HCT116 (cell line): ENCODE results near the gene SUSD4. TPM values are rescaled to one million over a fixed set of nuclear protein-coding genes. Genes with fewer than 3 reads are reported as not detected.

Experiments used
- ATAC-seq: fragments of 200-7000 bp; cut with Tn5 transposase; 2 replicates; pipeline ENCODE4 v1.9.1; 2020; ENCODE audit warnings: mild to moderate bottlenecking, moderate library complexity
- BruUV-seq: library from RNA; stranded (reverse); fragments of 400-500 nt; replicated peaks from 2 replicates; lab custom pipeline; 2021; lab: Mats Ljungman, UMichigan
- CTCF ChIA-PET: fragments of 300-600 bp; sonication (Branson Sonifier 250); formaldehyde crosslinking; loops from one replicate; lab custom pipeline; 2021; ENCODE audit warnings: antibody characterized with exemption; lab: Charles Lee
- POLR2A ChIA-PET: fragments of 300-600, 350-600 bp; sonication (Branson Sonifier 250); formaldehyde crosslinking; loops from one replicate; lab custom pipeline; 2021; ENCODE audit warnings: antibody characterized with exemption; lab: Charles Lee
- RAD21 ChIA-PET, 2 experiments: fragments of 300-600 bp; sonication (Branson Sonifier 250); formaldehyde crosslinking; loops; one replicate each; lab custom pipeline; 2023; ENCODE audit warnings: low total read pairs in 2 of 2; ENCODE audit not compliant: uncharacterized antibody in 2 of 2, unreplicated experiment in 2 of 2, low non-redundant PET in 1 of 2; lab: Charles Lee
- DNase-seq: peaks from one replicate; pipeline ENCODE4 v3.0.0-alpha.2; 2010; ENCODE audit warnings: low read depth, low spot score
- H2AFZ ChIP-seq: fragments of 200-600 bp; shearing (Covaris generic), sonication (generic); 2 replicates; pipeline ENCODE4 v1.6.1; 2017; ENCODE audit warnings: low read depth, mixed run types, mixed read lengths, antibody characterized with exemption, low read length; ENCODE audit not compliant: poor library complexity, severe bottlenecking
- H3K27ac ChIP-seq: 2 replicates; pipeline ENCODE4 v1.5.1; 2012; ENCODE audit warnings: low read depth, low read length
- H3K27me3 ChIP-seq: fragments of 200-600 bp; sonication (generic); 2 replicates; pipeline ENCODE4 v1.6.1; 2016; ENCODE audit warnings: mixed run types, low read length, mixed read lengths; ENCODE audit not compliant: insufficient read depth
- H3K36me3 ChIP-seq, 2 experiments: fragments of 200-500 bp in 1 of 2; fragments of 200-600 bp in 1 of 2; sonication (Bioruptor generic) in 1 of 2; sonication (generic) in 1 of 2; 2 replicates each; pipeline versions ENCODE4 v1.5.1 to v1.6.1; 2014 to 2016; ENCODE audit warnings: low read length in 2 of 2, inconsistent platforms in 1 of 2, mixed read lengths in 1 of 2, mixed run types in 1 of 2; ENCODE audit not compliant: insufficient read depth in 2 of 2, control insufficient read depth in 1 of 2
- H3K4me1 ChIP-seq, 2 experiments: fragments of 200-600 bp in 1 of 2; sonication (generic) in 1 of 2; 2 replicates each; pipeline versions ENCODE4 v1.5.1 to v1.6.1; 2012 to 2017; ENCODE audit warnings: low read length in 2 of 2, inconsistent platforms in 1 of 2, mild to moderate bottlenecking in 1 of 2, mixed read lengths in 1 of 2, mixed run types in 1 of 2, moderate library complexity in 1 of 2; ENCODE audit not compliant: insufficient read depth in 2 of 2, control insufficient read depth in 1 of 2
- H3K4me2 ChIP-seq: fragments of 200-600 bp; sonication (generic); 2 replicates; pipeline ENCODE4 v1.6.1; 2017; ENCODE audit warnings: mixed run types, low read length, mixed read lengths
- H3K4me3 ChIP-seq, 2 experiments: fragments of 200-600 bp in 1 of 2; sonication (generic) in 1 of 2; replicated peaks in 1 of 2; 2 replicates each; pipeline ENCODE4 v1.5.1; 2011 to 2016; ENCODE audit warnings: low read length in 2 of 2, control low read depth in 1 of 2, low read depth in 1 of 2, mild to moderate bottlenecking in 1 of 2, mixed read lengths in 1 of 2, mixed run types in 1 of 2
- H3K79me2 ChIP-seq: fragments of 200-600 bp; sonication (generic); 2 replicates; pipeline ENCODE4 v1.6.1; 2017; ENCODE audit warnings: mild to moderate bottlenecking, mixed run types, low read length, moderate library complexity, mixed read lengths; ENCODE audit not compliant: insufficient read depth
- H3K9ac ChIP-seq: fragments of 200-600 bp; sonication (generic); 2 replicates; pipeline ENCODE4 v1.6.1; 2016; ENCODE audit warnings: low read length, mixed read lengths
- H3K9me2 ChIP-seq: fragments of 200-600 bp; sonication (generic), shearing (Covaris generic); 2 replicates; pipeline ENCODE4 v1.6.1; 2017; ENCODE audit warnings: mixed run types, mild to moderate bottlenecking, moderate library complexity; ENCODE audit not compliant: insufficient read depth
- H3K9me3 ChIP-seq, 2 experiments: fragments of 200-500 bp in 1 of 2; fragments of 200-600 bp in 1 of 2; sonication (Bioruptor generic) in 1 of 2; sonication (generic) in 1 of 2; 2 replicates each; pipeline ENCODE4 v1.6.1; 2014 to 2017; ENCODE audit warnings: low read length in 2 of 2, mixed read lengths in 2 of 2, inconsistent platforms in 1 of 2, low read depth in 1 of 2, mild to moderate bottlenecking in 1 of 2, mixed run types in 1 of 2, moderate library complexity in 1 of 2; ENCODE audit not compliant: control insufficient read depth in 1 of 2, insufficient read depth in 1 of 2
- H4K20me1 ChIP-seq: fragments of 200-600 bp; sonication (generic), shearing (Covaris generic); 2 replicates; pipeline ENCODE4 v1.6.1; 2017; ENCODE audit warnings: mixed run types, mild to moderate bottlenecking, moderate library complexity; ENCODE audit not compliant: insufficient read depth
- CBX3 ChIP-seq: IDR thresholded peaks from 2 replicates; pipeline ENCODE4 v1.6.1; 2012; ENCODE audit warnings: low read depth
- CEBPB ChIP-seq: IDR thresholded peaks from 2 replicates; pipeline ENCODE4 v1.6.1; 2012; ENCODE audit warnings: low read depth
- EGR1 ChIP-seq: IDR thresholded peaks from 2 replicates; pipeline ENCODE4 v1.6.1; 2012; ENCODE audit warnings: low read depth
- ELF1 ChIP-seq: IDR thresholded peaks from 2 replicates; pipeline ENCODE4 v1.6.1; 2012; ENCODE audit warnings: low read depth, borderline replicate concordance
- EZH2phosphoT487 ChIP-seq: fragments of 200-600 bp; IDR thresholded peaks from 2 replicates; pipeline ENCODE4 v1.6.1; 2018; ENCODE audit warnings: antibody characterized with exemption, borderline replicate concordance
- FOSL1 ChIP-seq: IDR thresholded peaks from 2 replicates; pipeline ENCODE4 v1.6.1; 2012; ENCODE audit warnings: low read depth
- JUND ChIP-seq: IDR thresholded peaks from 2 replicates; pipeline ENCODE4 v1.6.1; 2012
- POLR2A ChIP-seq: IDR thresholded peaks from 2 replicates; pipeline ENCODE4 v1.7.0; 2011; ENCODE audit warnings: borderline replicate concordance; ENCODE audit not compliant: insufficient read depth, insufficient read length; ENCODE audit errors: extremely low read depth
- POLR2AphosphoS5 ChIP-seq: IDR thresholded peaks from 2 replicates; pipeline ENCODE4 v1.6.1; 2011; ENCODE audit warnings: mild to moderate bottlenecking, low read depth, low read length, moderate library complexity
- RAD21 ChIP-seq: IDR thresholded peaks from 2 replicates; pipeline ENCODE4 v1.6.1; 2012; ENCODE audit warnings: low read depth, mild to moderate bottlenecking
- SRF ChIP-seq: IDR thresholded peaks from 2 replicates; pipeline ENCODE4 v1.6.1; 2012; ENCODE audit warnings: low read depth
- TCF7L2 ChIP-seq: IDR thresholded peaks from 2 replicates; pipeline ENCODE4 v1.7.0; 2011; ENCODE audit warnings: borderline replicate concordance, inconsistent platforms; ENCODE audit not compliant: insufficient read depth, insufficient read length; ENCODE audit errors: extremely low read depth
- YY1 ChIP-seq: IDR thresholded peaks from 2 replicates; pipeline ENCODE4 v1.6.1; 2011; ENCODE audit warnings: low read length, low read depth, moderate library complexity, mild to moderate bottlenecking; ENCODE audit not compliant: insufficient replicate concordance; ENCODE audit errors: extremely low read depth
- ZFX ChIP-seq: fragments of 450-650 bp; IDR thresholded peaks from 2 replicates; pipeline ENCODE4 v1.6.1; 2017
- ZNF274 ChIP-seq: fragments of 200-500 bp; sonication (Bioruptor generic); IDR thresholded peaks from 2 replicates; pipeline ENCODE4 v1.6.1; 2014; ENCODE audit warnings: mild to moderate bottlenecking, low read depth, low read length, inconsistent platforms
- intact Hi-C: fragments of 100-400 bp; cut with micrococcal nuclease; formaldehyde crosslinking; loops from 2 replicates; pipeline ENCODE4 v1.10.0; 2022
- total RNA-seq: library from RNA; stranded (reverse); gene quantifications from one replicate; pipeline ENCODE4 v1.2.1, GENCODE V29; 2021; ENCODE audit not compliant: unreplicated experiment
- TF ChIP-seq, protein P1 (sequence below): IDR thresholded peaks from 2 replicates; pipeline ENCODE4 v1.6.1; 2012
- TF ChIP-seq, protein P2 (sequence below): IDR thresholded peaks from 2 replicates; pipeline ENCODE4 v1.6.1; 2012; ENCODE audit warnings: low read depth
- TF ChIP-seq, protein P3 (sequence below), 3 experiments: fragments of 200-600 bp in 1 of 3; sonication (generic) in 1 of 3; IDR thresholded peaks in 2 of 3; conservative IDR thresholded peaks in 1 of 3; 2 replicates each; pipeline ENCODE4 v1.5.1; 2012 to 2017; ENCODE audit warnings: low read depth in 2 of 3, low read length in 2 of 3, antibody characterized with exemption in 1 of 3, borderline replicate concordance in 1 of 3, control low read depth in 1 of 3, mild to moderate bottlenecking in 1 of 3, mixed read lengths in 1 of 3, mixed run types in 1 of 3, moderate library complexity in 1 of 3; ENCODE audit not compliant: insufficient read depth in 1 of 3

The SUSD4 gene
- total RNA-seq, 1 experiment from 2014 or later, result 0.59 TPM

DNA sequence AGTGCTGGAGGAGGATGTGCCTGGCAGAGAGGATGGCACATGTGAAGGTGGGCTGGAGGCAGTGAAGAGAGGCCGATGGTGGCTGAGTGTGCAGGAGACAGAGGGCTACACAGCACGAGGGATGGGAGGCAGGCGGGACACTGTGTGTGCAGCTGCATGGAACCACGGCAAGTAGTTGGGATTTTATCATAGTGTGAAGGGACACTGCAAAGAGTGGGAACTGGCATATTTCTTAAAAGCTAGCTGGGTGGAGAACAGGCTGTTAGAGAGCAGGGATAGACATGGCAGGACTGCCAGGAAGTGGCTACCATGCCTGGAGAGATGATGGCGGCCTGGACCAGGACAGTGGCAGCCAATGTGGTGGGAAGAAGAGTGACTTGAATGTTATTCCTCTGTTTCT, 118.6 kb downstream of the SUSD4 start:
- ChIA-PET POLR2A (no interaction called here), CTCF (interaction anchor here (1.8 kb wide), 1 partner anchor 112 kb away, joined by 10 read pairs; no protein-coding TSS in a partner anchor), RAD21 (no interaction called here)
- H3K36me3 ChIP-seq, result no peaks in the 10 kb centered on the region
- no peak for TF ChIP-seq FOSL1
- TF ChIP-seq, protein P1, sequence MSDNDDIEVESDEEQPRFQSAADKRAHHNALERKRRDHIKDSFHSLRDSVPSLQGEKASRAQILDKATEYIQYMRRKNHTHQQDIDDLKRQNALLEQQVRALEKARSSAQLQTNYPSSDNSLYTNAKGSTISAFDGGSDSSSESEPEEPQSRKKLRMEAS, result no peak
- no peak for TF ChIP-seq CEBPB
- TF ChIP-seq EZH2phosphoT487, result no peak
- no peak for TF ChIP-seq POLR2AphosphoS5
- TF ChIP-seq, protein P2, sequence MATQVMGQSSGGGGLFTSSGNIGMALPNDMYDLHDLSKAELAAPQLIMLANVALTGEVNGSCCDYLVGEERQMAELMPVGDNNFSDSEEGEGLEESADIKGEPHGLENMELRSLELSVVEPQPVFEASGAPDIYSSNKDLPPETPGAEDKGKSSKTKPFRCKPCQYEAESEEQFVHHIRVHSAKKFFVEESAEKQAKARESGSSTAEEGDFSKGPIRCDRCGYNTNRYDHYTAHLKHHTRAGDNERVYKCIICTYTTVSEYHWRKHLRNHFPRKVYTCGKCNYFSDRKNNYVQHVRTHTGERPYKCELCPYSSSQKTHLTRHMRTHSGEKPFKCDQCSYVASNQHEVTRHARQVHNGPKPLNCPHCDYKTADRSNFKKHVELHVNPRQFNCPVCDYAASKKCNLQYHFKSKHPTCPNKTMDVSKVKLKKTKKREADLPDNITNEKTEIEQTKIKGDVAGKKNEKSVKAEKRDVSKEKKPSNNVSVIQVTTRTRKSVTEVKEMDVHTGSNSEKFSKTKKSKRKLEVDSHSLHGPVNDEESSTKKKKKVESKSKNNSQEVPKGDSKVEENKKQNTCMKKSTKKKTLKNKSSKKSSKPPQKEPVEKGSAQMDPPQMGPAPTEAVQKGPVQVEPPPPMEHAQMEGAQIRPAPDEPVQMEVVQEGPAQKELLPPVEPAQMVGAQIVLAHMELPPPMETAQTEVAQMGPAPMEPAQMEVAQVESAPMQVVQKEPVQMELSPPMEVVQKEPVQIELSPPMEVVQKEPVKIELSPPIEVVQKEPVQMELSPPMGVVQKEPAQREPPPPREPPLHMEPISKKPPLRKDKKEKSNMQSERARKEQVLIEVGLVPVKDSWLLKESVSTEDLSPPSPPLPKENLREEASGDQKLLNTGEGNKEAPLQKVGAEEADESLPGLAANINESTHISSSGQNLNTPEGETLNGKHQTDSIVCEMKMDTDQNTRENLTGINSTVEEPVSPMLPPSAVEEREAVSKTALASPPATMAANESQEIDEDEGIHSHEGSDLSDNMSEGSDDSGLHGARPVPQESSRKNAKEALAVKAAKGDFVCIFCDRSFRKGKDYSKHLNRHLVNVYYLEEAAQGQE, result no peak
- no peak for TF ChIP-seq JUND
- no peak for TF ChIP-seq EGR1
- no peak for TF ChIP-seq ZFX
- no peak for TF ChIP-seq POLR2A
- TF ChIP-seq YY1, result no peak
- TF ChIP-seq ELF1, result no peak
- TF ChIP-seq ZNF274, result no peak
- no peak for TF ChIP-seq CBX3
- TF ChIP-seq TCF7L2, result no peak
- no peak for TF ChIP-seq SRF
- no peak for TF ChIP-seq RAD21
- TF ChIP-seq, protein P3, sequence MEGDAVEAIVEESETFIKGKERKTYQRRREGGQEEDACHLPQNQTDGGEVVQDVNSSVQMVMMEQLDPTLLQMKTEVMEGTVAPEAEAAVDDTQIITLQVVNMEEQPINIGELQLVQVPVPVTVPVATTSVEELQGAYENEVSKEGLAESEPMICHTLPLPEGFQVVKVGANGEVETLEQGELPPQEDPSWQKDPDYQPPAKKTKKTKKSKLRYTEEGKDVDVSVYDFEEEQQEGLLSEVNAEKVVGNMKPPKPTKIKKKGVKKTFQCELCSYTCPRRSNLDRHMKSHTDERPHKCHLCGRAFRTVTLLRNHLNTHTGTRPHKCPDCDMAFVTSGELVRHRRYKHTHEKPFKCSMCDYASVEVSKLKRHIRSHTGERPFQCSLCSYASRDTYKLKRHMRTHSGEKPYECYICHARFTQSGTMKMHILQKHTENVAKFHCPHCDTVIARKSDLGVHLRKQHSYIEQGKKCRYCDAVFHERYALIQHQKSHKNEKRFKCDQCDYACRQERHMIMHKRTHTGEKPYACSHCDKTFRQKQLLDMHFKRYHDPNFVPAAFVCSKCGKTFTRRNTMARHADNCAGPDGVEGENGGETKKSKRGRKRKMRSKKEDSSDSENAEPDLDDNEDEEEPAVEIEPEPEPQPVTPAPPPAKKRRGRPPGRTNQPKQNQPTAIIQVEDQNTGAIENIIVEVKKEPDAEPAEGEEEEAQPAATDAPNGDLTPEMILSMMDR (IDR thresholded peaks at IDR 0.05 in 2 of 3, conservative IDR thresholded peaks at IDR 0.05 in 1 of 3; ENCODE audit: borderline replicate concordance in 1 of 3, insufficient read depth in 1 of 3, low read depth in 2 of 3, low read length in 2 of 3), result no peak
- no peaks in the 10 kb centered on the region for H4K20me1 ChIP-seq
- no peaks in the 10 kb centered on the region for H3K79me2 ChIP-seq
- H3K27ac ChIP-seq, result no peak overlapping the region
- DNase-seq, result no peak
- H2AFZ ChIP-seq, result no peak overlapping the region
- no peak for ATAC-seq
- H3K4me1 ChIP-seq, result peaks cover 0 to 7% of the 10 kb centered on the region in 2 experiments; a peak in 1 of 4 replicates
- H3K9ac ChIP-seq, result no peak overlapping the region
- no peaks in the 10 kb centered on the region for H3K9me3 ChIP-seq
- H3K27me3 ChIP-seq, result no peaks in the 10 kb centered on the region
- intact Hi-C loops, result no loop called here
- no TSS peak for BruUV-seq
- H3K4me3 ChIP-seq, result no peak overlapping the region
- H3K4me2 ChIP-seq, result no peak overlapping the region
- H3K9me2 ChIP-seq, result no peaks in the 10 kb centered on the region
